Caco-2 (cell line): ENCODE results near the gene HSPB9. TPM values are rescaled to one million over a fixed set of nuclear protein-coding genes. Genes with fewer than 3 reads are reported as not detected.

Experiments
- BruUV-seq: library from RNA; stranded (reverse); fragments of 400-500 nt; replicated peaks from 2 replicates; lab custom pipeline; 2021; lab: Mats Ljungman, UMichigan
- CTCF ChIA-PET: fragments of 300-600 bp; sonication (Branson Sonifier 250); formaldehyde crosslinking; loops from one replicate; lab custom pipeline; 2022; ENCODE audit warnings: antibody characterized with exemption; lab: Charles Lee
- POLR2A ChIA-PET: fragments of 300-600 bp; sonication (Branson Sonifier 250); formaldehyde crosslinking; loops from one replicate; lab custom pipeline; 2022; ENCODE audit warnings: antibody characterized with exemption; lab: Charles Lee
- DNase-seq, 2 experiments: peaks; one replicate each; pipeline versions ENCODE4 v3.0.0 to v3.0.0-alpha.2; 2020 to 2022
- H3K27me3 ChIP-seq: replicated peaks from 2 replicates; pipeline ENCODE4 v1.6.0; 2011; ENCODE audit warnings: low read length; ENCODE audit not compliant: control insufficient read depth, insufficient read depth
- H3K36me3 ChIP-seq: 2 replicates; pipeline ENCODE4 v1.5.1; 2011; ENCODE audit warnings: low read length; ENCODE audit not compliant: control insufficient read depth, insufficient read depth
- H3K4me1 ChIP-seq: fragments of 250-450 bp; sonication (Bioruptor Pico); 2 replicates; pipeline ENCODE4 v1.5.1; 2020; ENCODE audit warnings: mild to moderate bottlenecking
- H3K4me3 ChIP-seq: 2 replicates; pipeline ENCODE4 v1.5.1; 2011; ENCODE audit warnings: low read depth, mild to moderate bottlenecking, control low read depth, low read length
- H3K9me3 ChIP-seq: fragments of 250-450 bp; sonication (Bioruptor Pico); 2 replicates; pipeline ENCODE4 v1.5.1; 2020; ENCODE audit warnings: mild to moderate bottlenecking, moderate library complexity
- H3K27ac Mint-ChIP-seq: one replicate; pipeline ENCODE4 v1.8.0; 2022; ENCODE audit warnings: mixed read lengths; ENCODE audit not compliant: unreplicated experiment
- H3K27me3 Mint-ChIP-seq: one replicate; pipeline ENCODE4 v1.8.0; 2022; ENCODE audit warnings: mixed read lengths; ENCODE audit not compliant: insufficient read depth, unreplicated experiment
- H3K36me3 Mint-ChIP-seq: one replicate; pipeline ENCODE4 v1.8.0; 2022; ENCODE audit warnings: mild to moderate bottlenecking, mixed read lengths; ENCODE audit not compliant: insufficient read depth, unreplicated experiment
- H3K4me1 Mint-ChIP-seq: one replicate; pipeline ENCODE4 v1.8.0; 2022; ENCODE audit warnings: low read depth, mixed read lengths; ENCODE audit not compliant: unreplicated experiment
- H3K4me3 Mint-ChIP-seq: one replicate; pipeline ENCODE4 v1.8.0; 2022; ENCODE audit warnings: mild to moderate bottlenecking, moderate library complexity, mixed read lengths; ENCODE audit not compliant: unreplicated experiment
- H3K9me3 Mint-ChIP-seq: one replicate; pipeline ENCODE4 v1.8.0; 2022; ENCODE audit warnings: mixed read lengths; ENCODE audit not compliant: unreplicated experiment
- CTCF ChIP-seq, 2 experiments: fragments of 200-600 bp in 1 of 2; IDR thresholded peaks; 1 replicate in 1 of 2; 2 replicates in 1 of 2; pipeline versions ENCODE4 v1.5.1 to v1.8.0; 2011 to 2022; ENCODE audit warnings: antibody characterized with exemption in 1 of 2, control low read depth in 1 of 2, inconsistent platforms in 1 of 2, low read depth in 1 of 2, low read length in 1 of 2, mild to moderate bottlenecking in 1 of 2, moderate library complexity in 1 of 2; ENCODE audit not compliant: insufficient read depth in 1 of 2, severe bottlenecking in 1 of 2, unreplicated experiment in 1 of 2
- intact Hi-C: fragments of 100-400 bp; cut with micrococcal nuclease; formaldehyde crosslinking; loops from one replicate; pipeline ENCODE4 v1.10.0; 2022; ENCODE audit not compliant: unreplicated experiment
- total RNA-seq: library from RNA; stranded (reverse); gene quantifications from 2 replicates; pipeline ENCODE4 v1.2.3, GENCODE V29; 2022

The HSPB9 gene
- total RNA-seq, 1 experiment from 2014 or later = not detected

GRCh38 chr17:42111871-42112551 is 10.6 kb upstream of the HSPB9 start:
- H3K36me3 ChIP-seq = no peaks in the 10 kb centered on the region; the same call in none of the 2 replicates
- Mint-ChIP-seq H3K36me3 (peaks cover 22% of the 10 kb centered on the region), H3K27ac (no peak overlapping the region), H3K4me3 (no peak overlapping the region), H3K27me3 (no peaks in the 10 kb centered on the region), H3K4me1 (no peaks in the 10 kb centered on the region), H3K9me3 (no peaks in the 10 kb centered on the region)
- H3K9me3 ChIP-seq = no peaks in the 10 kb centered on the region
- DNase-seq = no peak
- H3K4me3 ChIP-seq = no peak overlapping the region
- TF ChIP-seq CTCF (IDR thresholded peaks at IDR 0.05; ENCODE audit: insufficient read depth in 1 of 2, low read depth in 1 of 2, low read length in 1 of 2, severe bottlenecking in 1 of 2, unreplicated experiment in 1 of 2) = no peak
- CTCF ChIA-PET = interaction anchor here (0.6 kb wide), 1 partner anchor 146 kb away, joined by 3 read pairs; no protein-coding TSS in a partner anchor
- no peaks in the 10 kb centered on the region for H3K27me3 ChIP-seq
- intact Hi-C loops = no loop called here
- no TSS peak for BruUV-seq
- H3K4me1 ChIP-seq = no peaks in the 10 kb centered on the region
- POLR2A ChIA-PET = no interaction called here

GRCh38 chr17:42112552-42113176 is 9.9 kb upstream of the HSPB9 start, which contains the start of gene DHX58:
TSS of gene DHX58 (minus strand) at chr17:42112714. CDS start at chr17:42111892, 822 bp downstream.
- ChIA-PET CTCF (interaction anchor here (1.1 kb wide), 1 partner anchor 85 kb away, joined by 3 read pairs; no protein-coding TSS in a partner anchor), POLR2A (no interaction called here)
- Mint-ChIP-seq H3K27me3 (no peaks in the 10 kb centered on the region), H3K9me3 (no peaks in the 10 kb centered on the region), H3K4me3 (no peak within 1 kb of the TSS), H3K36me3 (peaks cover 26% of the 10 kb centered on the region), H3K27ac (no peak within 1 kb of the TSS), H3K4me1 (no peaks in the 10 kb centered on the region)
- intact Hi-C loops = no loop called here
- DNase-seq = no peak
- TF ChIP-seq CTCF (IDR thresholded peaks at IDR 0.05; ENCODE audit: insufficient read depth in 1 of 2, low read depth in 1 of 2, low read length in 1 of 2, severe bottlenecking in 1 of 2, unreplicated experiment in 1 of 2) = no peak
- H3K4me3 ChIP-seq = no peak within 1 kb of the TSS
- no peaks in the 10 kb centered on the region for H3K4me1 ChIP-seq
- H3K27me3 ChIP-seq = no peaks in the 10 kb centered on the region
- BruUV-seq = no TSS peak
- no peaks in the 10 kb centered on the region for H3K9me3 ChIP-seq
- no peaks in the 10 kb centered on the region; the same call in none of the 2 replicates for H3K36me3 ChIP-seq

- Mint-ChIP-seq H3K27me3 (no peaks in the 10 kb centered on the region), H3K27ac (no peak overlapping the region), H3K4me3 (no peak overlapping the region), H3K9me3 (no peaks in the 10 kb centered on the region), H3K4me1 (no peaks in the 10 kb centered on the region), H3K36me3 (peaks cover 26% of the 10 kb centered on the region)
- Histone ChIP-seq H3K36me3 (no peaks in the 10 kb centered on the region; the same call in none of the 2 replicates), H3K4me1 (no peaks in the 10 kb centered on the region), H3K4me3 (no peak overlapping the region), H3K9me3 (no peaks in the 10 kb centered on the region), H3K27me3 (no peaks in the 10 kb centered on the region)
- TF ChIP-seq CTCF (IDR thresholded peaks at IDR 0.05; ENCODE audit: insufficient read depth in 1 of 2, low read depth in 1 of 2, low read length in 1 of 2, severe bottlenecking in 1 of 2, unreplicated experiment in 1 of 2) = no peak
- intact Hi-C loops = no loop called here
- no peak for DNase-seq
- BruUV-seq = TSS peak; percentile 69
- POLR2A ChIA-PET = no interaction called here
- CTCF ChIA-PET = interaction anchor here (1.1 kb wide), 1 partner anchor 86 kb away, joined by 3 read pairs; no protein-coding TSS in a partner anchor
Observed at GRCh38 chr17:42113293-42114069, 9.1 kb upstream of the HSPB9 start.
